Type B pancreatic cell (in vitro differentiated cells): ENCODE data around the gene TASL. TPM values are rescaled to one million over a fixed set of nuclear protein-coding genes. Genes with fewer than 3 reads are reported as not detected.

ENCODE experiments used
- DNase-seq: peaks from one replicate; pipeline ENCODE4 v3.0.0; 2021; ENCODE audit warnings: mixed read lengths; ENCODE audit not compliant: unreplicated experiment; ENCODE audit errors: extremely low spot score
- H3K27ac Mint-ChIP-seq: 2 replicates; pipeline ENCODE4 v1.8.0; 2021; ENCODE audit warnings: mild to moderate bottlenecking, mixed read lengths
- H3K27me3 Mint-ChIP-seq: 2 replicates; pipeline ENCODE4 v1.8.0; 2021; ENCODE audit warnings: mixed read lengths
- H3K36me3 Mint-ChIP-seq: 2 replicates; pipeline ENCODE4 v1.8.0; 2021; ENCODE audit warnings: mixed read lengths
- H3K4me1 Mint-ChIP-seq: one replicate; pipeline ENCODE4 v1.8.0; 2021; ENCODE audit warnings: mixed read lengths; ENCODE audit not compliant: unreplicated experiment
- H3K4me3 Mint-ChIP-seq: 2 replicates; pipeline ENCODE4 v1.8.0; 2021; ENCODE audit warnings: mild to moderate bottlenecking, mixed read lengths
- H3K9me3 Mint-ChIP-seq: 2 replicates; pipeline ENCODE4 v1.8.0; 2021; ENCODE audit warnings: mixed read lengths
- CTCF ChIP-seq: fragments of 200-600 bp; sonication (generic); conservative IDR thresholded peaks from 2 replicates; pipeline ENCODE4 v1.5.0; 2021; ENCODE audit warnings: antibody characterized with exemption, mild to moderate bottlenecking
- total RNA-seq: library from RNA; stranded (reverse); gene quantifications from 2 replicates; pipeline ENCODE4 v1.2.1, GENCODE V29; 2021; ENCODE audit warnings: low replicate concordance

The TASL gene
- total RNA-seq, 1 donor from 2014 or later: not detected

DNA sequence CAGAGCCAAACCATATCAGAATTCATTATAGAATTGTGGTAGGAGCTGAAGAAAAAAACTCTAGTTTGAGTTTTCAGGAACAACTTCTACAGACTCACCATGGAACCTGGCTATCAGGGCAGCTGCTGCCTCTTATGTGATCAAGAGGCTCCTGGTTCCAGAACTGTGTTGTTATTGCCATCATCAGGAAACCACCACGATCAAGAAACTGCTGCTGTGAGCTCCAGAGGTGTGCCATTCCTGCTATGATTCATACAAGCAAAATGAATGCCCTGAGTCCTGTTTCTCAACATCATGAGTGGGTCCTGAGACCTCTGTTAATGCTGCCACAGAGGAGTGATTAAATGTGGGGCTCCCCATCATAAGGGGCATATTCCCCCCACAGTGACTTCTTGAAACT, 43.7 kb downstream of the TASL start:
- Mint-ChIP-seq H3K27me3 (no peaks in the 10 kb centered on the region), H3K36me3 (no peaks in the 10 kb centered on the region), H3K4me3 (no peak overlapping the region), H3K4me1 (no peaks in the 10 kb centered on the region), H3K9me3 (no peaks in the 10 kb centered on the region), H3K27ac (no peak overlapping the region)
- no peak for TF ChIP-seq CTCF
- no peak for DNase-seq

DNA sequence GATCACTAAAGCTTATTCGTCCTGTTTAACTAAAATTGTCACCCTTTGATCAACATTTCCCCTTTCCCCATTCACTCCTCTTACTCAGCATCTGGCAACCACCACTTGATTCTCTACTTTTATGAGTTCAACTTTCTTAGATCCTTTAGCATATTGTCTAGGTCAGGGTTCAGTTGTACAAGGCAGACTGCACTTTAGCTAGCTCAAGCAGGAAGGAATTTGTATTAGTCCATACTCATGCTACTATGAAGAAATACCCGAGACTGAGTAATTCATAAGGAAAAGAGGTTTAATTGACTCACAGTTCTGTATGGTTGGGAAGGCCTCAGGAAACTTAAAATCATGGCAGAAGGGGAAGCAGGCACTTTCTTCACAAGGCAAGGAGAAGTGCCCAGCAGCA, 44.3 kb downstream of the TASL start:
- Mint-ChIP-seq H3K9me3 (no peaks in the 10 kb centered on the region), H3K4me1 (no peaks in the 10 kb centered on the region), H3K27me3 (no peaks in the 10 kb centered on the region), H3K36me3 (no peaks in the 10 kb centered on the region), H3K27ac (no peak overlapping the region), H3K4me3 (no peak overlapping the region)
- no peak for DNase-seq
- TF ChIP-seq CTCF: no peak

- no peak for DNase-seq
- Mint-ChIP-seq H3K4me1 (no peaks in the 10 kb centered on the region), H3K27ac (no peak overlapping the region), H3K36me3 (no peaks in the 10 kb centered on the region), H3K9me3 (no peaks in the 10 kb centered on the region), H3K4me3 (no peak overlapping the region), H3K27me3 (no peaks in the 10 kb centered on the region)
- no peak for TF ChIP-seq CTCF
Observed at GRCh38 chrX:30530606-30531005, 47.0 kb downstream of the TASL start.

- Mint-ChIP-seq H3K9me3 (no peaks in the 10 kb centered on the region), H3K4me1 (peaks cover 13% of the 10 kb centered on the region), H3K36me3 (no peaks in the 10 kb centered on the region), H3K4me3 (no peak overlapping the region), H3K27me3 (no peaks in the 10 kb centered on the region), H3K27ac (no peak overlapping the region)
- TF ChIP-seq CTCF: no peak
- DNase-seq: no peak
Observed at GRCh38 chrX:30525732-30526131, 51.8 kb downstream of the TASL start.

- H3K27ac Mint-ChIP-seq: no peak overlapping the region
- no peak for TF ChIP-seq CTCF
- no peak overlapping the region for H3K4me3 Mint-ChIP-seq
- H3K4me1 Mint-ChIP-seq: peaks cover 19% of the 10 kb centered on the region
- no peaks in the 10 kb centered on the region for H3K36me3 Mint-ChIP-seq
- DNase-seq: no peak
- H3K9me3 Mint-ChIP-seq: no peaks in the 10 kb centered on the region
- no peaks in the 10 kb centered on the region for H3K27me3 Mint-ChIP-seq
Observed at GRCh38 chrX:30521440-30522182, 56.0 kb downstream of the TASL start.
